HCT116 (cell line): ENCODE measurements around the gene RTTN. TPM values are rescaled to one million over a fixed set of nuclear protein-coding genes. Genes with fewer than 3 reads are reported as not detected.

Experiments used
- ATAC-seq: fragments of 200-7000 bp; cut with Tn5 transposase; 2 replicates; pipeline ENCODE4 v1.9.1; 2020; ENCODE audit warnings: mild to moderate bottlenecking, moderate library complexity
- BruUV-seq: library from RNA; stranded (reverse); fragments of 400-500 nt; replicated peaks from 2 replicates; lab custom pipeline; 2021; lab: Mats Ljungman, UMichigan
- CTCF ChIA-PET: fragments of 300-600 bp; sonication (Branson Sonifier 250); formaldehyde crosslinking; loops from one replicate; lab custom pipeline; 2021; ENCODE audit warnings: antibody characterized with exemption; lab: Charles Lee
- POLR2A ChIA-PET: fragments of 300-600, 350-600 bp; sonication (Branson Sonifier 250); formaldehyde crosslinking; loops from one replicate; lab custom pipeline; 2021; ENCODE audit warnings: antibody characterized with exemption; lab: Charles Lee
- RAD21 ChIA-PET, 2 experiments: fragments of 300-600 bp; sonication (Branson Sonifier 250); formaldehyde crosslinking; loops; one replicate each; lab custom pipeline; 2023; ENCODE audit warnings: low total read pairs in 2 of 2; ENCODE audit not compliant: uncharacterized antibody in 2 of 2, unreplicated experiment in 2 of 2, low non-redundant PET in 1 of 2; lab: Charles Lee
- DNase-seq: peaks from one replicate; pipeline ENCODE4 v3.0.0-alpha.2; 2010; ENCODE audit warnings: low read depth, low spot score
- H2AFZ ChIP-seq: fragments of 200-600 bp; shearing (Covaris generic), sonication (generic); 2 replicates; pipeline ENCODE4 v1.6.1; 2017; ENCODE audit warnings: low read depth, mixed run types, mixed read lengths, antibody characterized with exemption, low read length; ENCODE audit not compliant: poor library complexity, severe bottlenecking
- H3K27ac ChIP-seq: 2 replicates; pipeline ENCODE4 v1.5.1; 2012; ENCODE audit warnings: low read depth, low read length
- H3K27me3 ChIP-seq: fragments of 200-600 bp; sonication (generic); 2 replicates; pipeline ENCODE4 v1.6.1; 2016; ENCODE audit warnings: mixed run types, low read length, mixed read lengths; ENCODE audit not compliant: insufficient read depth
- H3K36me3 ChIP-seq, 2 experiments: fragments of 200-500 bp in 1 of 2; fragments of 200-600 bp in 1 of 2; sonication (Bioruptor generic) in 1 of 2; sonication (generic) in 1 of 2; 2 replicates each; pipeline versions ENCODE4 v1.5.1 to v1.6.1; 2014 to 2016; ENCODE audit warnings: low read length in 2 of 2, inconsistent platforms in 1 of 2, mixed read lengths in 1 of 2, mixed run types in 1 of 2; ENCODE audit not compliant: insufficient read depth in 2 of 2, control insufficient read depth in 1 of 2
- H3K4me1 ChIP-seq, 2 experiments: fragments of 200-600 bp in 1 of 2; sonication (generic) in 1 of 2; 2 replicates each; pipeline versions ENCODE4 v1.5.1 to v1.6.1; 2012 to 2017; ENCODE audit warnings: low read length in 2 of 2, inconsistent platforms in 1 of 2, mild to moderate bottlenecking in 1 of 2, mixed read lengths in 1 of 2, mixed run types in 1 of 2, moderate library complexity in 1 of 2; ENCODE audit not compliant: insufficient read depth in 2 of 2, control insufficient read depth in 1 of 2
- H3K4me2 ChIP-seq: fragments of 200-600 bp; sonication (generic); 2 replicates; pipeline ENCODE4 v1.6.1; 2017; ENCODE audit warnings: mixed run types, low read length, mixed read lengths
- H3K4me3 ChIP-seq, 2 experiments: fragments of 200-600 bp in 1 of 2; sonication (generic) in 1 of 2; replicated peaks in 1 of 2; 2 replicates each; pipeline ENCODE4 v1.5.1; 2011 to 2016; ENCODE audit warnings: low read length in 2 of 2, control low read depth in 1 of 2, low read depth in 1 of 2, mild to moderate bottlenecking in 1 of 2, mixed read lengths in 1 of 2, mixed run types in 1 of 2
- H3K79me2 ChIP-seq: fragments of 200-600 bp; sonication (generic); 2 replicates; pipeline ENCODE4 v1.6.1; 2017; ENCODE audit warnings: mild to moderate bottlenecking, mixed run types, low read length, moderate library complexity, mixed read lengths; ENCODE audit not compliant: insufficient read depth
- H3K9ac ChIP-seq: fragments of 200-600 bp; sonication (generic); 2 replicates; pipeline ENCODE4 v1.6.1; 2016; ENCODE audit warnings: low read length, mixed read lengths
- H3K9me2 ChIP-seq: fragments of 200-600 bp; sonication (generic), shearing (Covaris generic); 2 replicates; pipeline ENCODE4 v1.6.1; 2017; ENCODE audit warnings: mixed run types, mild to moderate bottlenecking, moderate library complexity; ENCODE audit not compliant: insufficient read depth
- H3K9me3 ChIP-seq, 2 experiments: fragments of 200-500 bp in 1 of 2; fragments of 200-600 bp in 1 of 2; sonication (Bioruptor generic) in 1 of 2; sonication (generic) in 1 of 2; 2 replicates each; pipeline ENCODE4 v1.6.1; 2014 to 2017; ENCODE audit warnings: low read length in 2 of 2, mixed read lengths in 2 of 2, inconsistent platforms in 1 of 2, low read depth in 1 of 2, mild to moderate bottlenecking in 1 of 2, mixed run types in 1 of 2, moderate library complexity in 1 of 2; ENCODE audit not compliant: control insufficient read depth in 1 of 2, insufficient read depth in 1 of 2
- H4K20me1 ChIP-seq: fragments of 200-600 bp; sonication (generic), shearing (Covaris generic); 2 replicates; pipeline ENCODE4 v1.6.1; 2017; ENCODE audit warnings: mixed run types, mild to moderate bottlenecking, moderate library complexity; ENCODE audit not compliant: insufficient read depth
- CEBPB ChIP-seq: IDR thresholded peaks from 2 replicates; pipeline ENCODE4 v1.6.1; 2012; ENCODE audit warnings: low read depth
- CTCF ChIP-seq, 3 experiments: fragments of 200-600 bp in 1 of 3; sonication (generic) in 1 of 3; IDR thresholded peaks in 2 of 3; conservative IDR thresholded peaks in 1 of 3; 2 replicates each; pipeline ENCODE4 v1.5.1; 2012 to 2017; ENCODE audit warnings: low read depth in 2 of 3, low read length in 2 of 3, antibody characterized with exemption in 1 of 3, borderline replicate concordance in 1 of 3, control low read depth in 1 of 3, mild to moderate bottlenecking in 1 of 3, mixed read lengths in 1 of 3, mixed run types in 1 of 3, moderate library complexity in 1 of 3; ENCODE audit not compliant: insufficient read depth in 1 of 3
- ELF1 ChIP-seq: IDR thresholded peaks from 2 replicates; pipeline ENCODE4 v1.6.1; 2012; ENCODE audit warnings: low read depth, borderline replicate concordance
- EZH2 ChIP-seq: fragments of 200-600 bp; sonication (generic); IDR thresholded peaks from 2 replicates; pipeline ENCODE4 v1.6.1; 2017; ENCODE audit warnings: antibody characterized with exemption, mixed run types
- FOSL1 ChIP-seq: IDR thresholded peaks from 2 replicates; pipeline ENCODE4 v1.6.1; 2012; ENCODE audit warnings: low read depth
- POLR2AphosphoS5 ChIP-seq: IDR thresholded peaks from 2 replicates; pipeline ENCODE4 v1.6.1; 2011; ENCODE audit warnings: mild to moderate bottlenecking, low read depth, low read length, moderate library complexity
- RAD21 ChIP-seq: IDR thresholded peaks from 2 replicates; pipeline ENCODE4 v1.6.1; 2012; ENCODE audit warnings: low read depth, mild to moderate bottlenecking
- SIN3A ChIP-seq: IDR thresholded peaks from 2 replicates; pipeline ENCODE4 v1.6.1; 2012; ENCODE audit warnings: low read depth
- TCF7L2 ChIP-seq: IDR thresholded peaks from 2 replicates; pipeline ENCODE4 v1.7.0; 2011; ENCODE audit warnings: borderline replicate concordance, inconsistent platforms; ENCODE audit not compliant: insufficient read depth, insufficient read length; ENCODE audit errors: extremely low read depth
- YY1 ChIP-seq: IDR thresholded peaks from 2 replicates; pipeline ENCODE4 v1.6.1; 2011; ENCODE audit warnings: low read length, low read depth, moderate library complexity, mild to moderate bottlenecking; ENCODE audit not compliant: insufficient replicate concordance; ENCODE audit errors: extremely low read depth
- ZNF274 ChIP-seq: fragments of 200-500 bp; sonication (Bioruptor generic); IDR thresholded peaks from 2 replicates; pipeline ENCODE4 v1.6.1; 2014; ENCODE audit warnings: mild to moderate bottlenecking, low read depth, low read length, inconsistent platforms
- intact Hi-C: fragments of 100-400 bp; cut with micrococcal nuclease; formaldehyde crosslinking; loops from 2 replicates; pipeline ENCODE4 v1.10.0; 2022
- total RNA-seq: library from RNA; stranded (reverse); gene quantifications from one replicate; pipeline ENCODE4 v1.2.1, GENCODE V29; 2021; ENCODE audit not compliant: unreplicated experiment
- TF ChIP-seq, protein P1 (sequence below): IDR thresholded peaks from 2 replicates; pipeline ENCODE4 v1.6.1; 2012; ENCODE audit warnings: low read depth
- TF ChIP-seq, protein P2 (sequence below): IDR thresholded peaks from 2 replicates; pipeline ENCODE4 v1.6.1; 2012
- TF ChIP-seq, protein P3 (sequence below): IDR thresholded peaks from 2 replicates; pipeline ENCODE4 v1.6.1; 2012

RTTN gene
- total RNA-seq, 1 experiment from 2014 or later: 41.2 TPM

DNA sequence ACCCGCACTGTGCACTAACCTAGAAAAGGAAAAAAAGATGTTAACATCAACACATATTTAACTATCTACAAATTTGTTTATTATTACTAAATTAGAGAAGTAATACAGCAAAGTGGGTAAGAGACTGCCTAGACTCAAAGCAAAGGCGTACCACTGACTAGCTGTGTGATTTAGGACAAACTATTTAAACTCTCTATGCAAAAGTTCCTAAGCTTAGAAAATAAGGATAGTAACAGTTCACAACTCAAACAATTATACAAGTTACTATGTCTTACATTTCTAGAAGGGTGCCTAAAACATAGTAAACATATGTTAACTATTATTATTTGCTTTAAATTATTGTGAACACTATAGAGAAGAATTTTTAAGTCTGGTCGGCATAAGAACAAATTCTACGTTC is 119.4 kb downstream of the RTTN start:
- TF ChIP-seq YY1: no peak
- TF ChIP-seq, protein P1, sequence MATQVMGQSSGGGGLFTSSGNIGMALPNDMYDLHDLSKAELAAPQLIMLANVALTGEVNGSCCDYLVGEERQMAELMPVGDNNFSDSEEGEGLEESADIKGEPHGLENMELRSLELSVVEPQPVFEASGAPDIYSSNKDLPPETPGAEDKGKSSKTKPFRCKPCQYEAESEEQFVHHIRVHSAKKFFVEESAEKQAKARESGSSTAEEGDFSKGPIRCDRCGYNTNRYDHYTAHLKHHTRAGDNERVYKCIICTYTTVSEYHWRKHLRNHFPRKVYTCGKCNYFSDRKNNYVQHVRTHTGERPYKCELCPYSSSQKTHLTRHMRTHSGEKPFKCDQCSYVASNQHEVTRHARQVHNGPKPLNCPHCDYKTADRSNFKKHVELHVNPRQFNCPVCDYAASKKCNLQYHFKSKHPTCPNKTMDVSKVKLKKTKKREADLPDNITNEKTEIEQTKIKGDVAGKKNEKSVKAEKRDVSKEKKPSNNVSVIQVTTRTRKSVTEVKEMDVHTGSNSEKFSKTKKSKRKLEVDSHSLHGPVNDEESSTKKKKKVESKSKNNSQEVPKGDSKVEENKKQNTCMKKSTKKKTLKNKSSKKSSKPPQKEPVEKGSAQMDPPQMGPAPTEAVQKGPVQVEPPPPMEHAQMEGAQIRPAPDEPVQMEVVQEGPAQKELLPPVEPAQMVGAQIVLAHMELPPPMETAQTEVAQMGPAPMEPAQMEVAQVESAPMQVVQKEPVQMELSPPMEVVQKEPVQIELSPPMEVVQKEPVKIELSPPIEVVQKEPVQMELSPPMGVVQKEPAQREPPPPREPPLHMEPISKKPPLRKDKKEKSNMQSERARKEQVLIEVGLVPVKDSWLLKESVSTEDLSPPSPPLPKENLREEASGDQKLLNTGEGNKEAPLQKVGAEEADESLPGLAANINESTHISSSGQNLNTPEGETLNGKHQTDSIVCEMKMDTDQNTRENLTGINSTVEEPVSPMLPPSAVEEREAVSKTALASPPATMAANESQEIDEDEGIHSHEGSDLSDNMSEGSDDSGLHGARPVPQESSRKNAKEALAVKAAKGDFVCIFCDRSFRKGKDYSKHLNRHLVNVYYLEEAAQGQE: no peak
- no peak for TF ChIP-seq POLR2AphosphoS5
- TF ChIP-seq ZNF274: no peak
- TF ChIP-seq, protein P2, sequence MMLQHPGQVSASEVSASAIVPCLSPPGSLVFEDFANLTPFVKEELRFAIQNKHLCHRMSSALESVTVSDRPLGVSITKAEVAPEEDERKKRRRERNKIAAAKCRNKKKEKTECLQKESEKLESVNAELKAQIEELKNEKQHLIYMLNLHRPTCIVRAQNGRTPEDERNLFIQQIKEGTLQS: no peak
- TF ChIP-seq, protein P3, sequence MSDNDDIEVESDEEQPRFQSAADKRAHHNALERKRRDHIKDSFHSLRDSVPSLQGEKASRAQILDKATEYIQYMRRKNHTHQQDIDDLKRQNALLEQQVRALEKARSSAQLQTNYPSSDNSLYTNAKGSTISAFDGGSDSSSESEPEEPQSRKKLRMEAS: no peak
- no peak for TF ChIP-seq EZH2
- no peak for TF ChIP-seq TCF7L2
- TF ChIP-seq CEBPB: no peak
- no peak for TF ChIP-seq CTCF (IDR thresholded peaks at IDR 0.05 in 2 of 3, conservative IDR thresholded peaks at IDR 0.05 in 1 of 3; ENCODE audit: borderline replicate concordance in 1 of 3, insufficient read depth in 1 of 3, low read depth in 2 of 3, low read length in 2 of 3)
- TF ChIP-seq ELF1: no peak
- no peak for TF ChIP-seq RAD21
- no peak for TF ChIP-seq FOSL1
- no peak for TF ChIP-seq SIN3A
- no peaks in the 10 kb centered on the region for H3K9me2 ChIP-seq
- H2AFZ ChIP-seq: no peak overlapping the region
- no peaks in the 10 kb centered on the region for H3K79me2 ChIP-seq
- ChIA-PET CTCF (interaction anchor here (1.0 to 2.1 kb wide), 3 partner anchors 447 to 1239 kb away, joined by 3 to 5 read pairs (median 4); no protein-coding TSS in a partner anchor), POLR2A (no interaction called here), RAD21 (no interaction called here)
- no peaks in the 10 kb centered on the region for H3K4me1 ChIP-seq
- H3K9me3 ChIP-seq: no peaks in the 10 kb centered on the region
- H3K27ac ChIP-seq: no peak overlapping the region
- no TSS peak for BruUV-seq
- no peak overlapping the region for H3K4me3 ChIP-seq
- no peaks in the 10 kb centered on the region for H4K20me1 ChIP-seq
- intact Hi-C loops: loop anchor here (1.0 to 10.0 kb wide), 5 partner anchors 366 to 1351 kb away; no protein-coding TSS in a partner anchor
- DNase-seq (no peak), ATAC-seq (no peak)
- H3K4me2 ChIP-seq: no peak overlapping the region
- no peaks in the 10 kb centered on the region for H3K27me3 ChIP-seq
- H3K9ac ChIP-seq: no peak overlapping the region
- H3K36me3 ChIP-seq: peaks cover 7 to 15% of the 10 kb centered on the region in 2 experiments; a peak in 3 of 4 replicates
